Stimulated activated CD8-positive, alpha-beta memory T cell treated with anti-CD3 and anti-CD28 coated beads, Interleukin-2, amount 100 ng/mL, for 48 hours (primary cell): Measurements from ENCODE around the gene YDJC.
"Not testable (repeated sequence)": the region's sequence is repeated elsewhere in the genome, so short reads cannot be mapped to it uniquely, and the experiment has no call there.

Experiments used
- DNase-seq, 2 donors: peaks; one replicate each; pipeline ENCODE4 v3.0.0-alpha.2; 2020; ENCODE audit warnings: low read depth in 2 of 2

YDJC gene

DNA sequence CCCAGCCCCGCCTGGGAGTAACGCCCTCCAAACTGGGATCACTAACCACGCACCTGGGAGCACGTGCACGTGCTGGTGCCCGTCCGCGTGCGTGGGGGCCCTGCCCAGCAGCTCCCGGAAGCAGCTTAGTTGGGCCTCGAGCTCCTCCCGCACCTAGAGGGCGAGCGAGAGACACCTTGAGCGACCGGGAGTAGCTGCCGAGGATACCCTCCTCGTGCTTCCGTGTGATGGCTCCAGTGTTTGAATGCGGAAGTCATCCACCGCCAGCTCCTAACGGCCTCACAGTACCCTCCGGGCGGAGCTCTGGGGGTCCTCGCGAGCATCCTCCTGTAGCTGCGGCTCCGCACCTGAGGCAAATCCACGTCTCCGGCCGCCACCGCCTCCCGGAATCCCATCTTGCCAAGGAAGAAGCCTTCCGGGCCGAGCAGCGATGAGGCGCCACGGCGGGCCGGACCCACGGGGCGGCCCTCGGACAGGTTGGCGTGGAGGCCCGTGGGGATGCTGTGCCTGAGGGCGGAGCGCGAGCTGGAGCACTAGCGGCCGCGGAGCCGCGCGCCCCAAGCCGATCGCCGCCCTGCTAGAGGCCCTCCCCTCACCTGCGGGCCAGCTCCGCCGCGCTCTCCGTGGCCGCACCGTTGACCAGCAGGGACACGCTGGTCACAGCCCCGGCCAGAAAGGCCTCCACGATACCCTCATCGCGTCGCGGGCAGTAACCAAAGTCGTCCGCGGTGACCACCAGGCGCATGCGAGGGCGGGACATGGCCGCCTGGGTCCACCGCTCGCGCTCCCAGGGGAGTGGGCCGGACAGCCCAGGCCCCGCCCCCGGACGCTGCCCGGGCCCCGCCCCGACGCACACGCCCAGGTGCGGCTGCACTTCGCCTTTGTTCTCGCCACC, at the start of gene YDJC:
YDJC (minus strand) TSS at position 768 of the 895 bp plus-strand sequence; CDS start at position 760, 8 bp downstream.
- peak; percentile 94 to 96 for DNase-seq

- no peak for DNase-seq
Observed at GRCh38 chr22:21679383-21679782, 49.6 kb upstream of the YDJC start.

- DNase-seq, result not testable (repeated sequence)
Observed at GRCh38 chr22:21678842-21679241, 49.0 kb upstream of the YDJC start.

DNA sequence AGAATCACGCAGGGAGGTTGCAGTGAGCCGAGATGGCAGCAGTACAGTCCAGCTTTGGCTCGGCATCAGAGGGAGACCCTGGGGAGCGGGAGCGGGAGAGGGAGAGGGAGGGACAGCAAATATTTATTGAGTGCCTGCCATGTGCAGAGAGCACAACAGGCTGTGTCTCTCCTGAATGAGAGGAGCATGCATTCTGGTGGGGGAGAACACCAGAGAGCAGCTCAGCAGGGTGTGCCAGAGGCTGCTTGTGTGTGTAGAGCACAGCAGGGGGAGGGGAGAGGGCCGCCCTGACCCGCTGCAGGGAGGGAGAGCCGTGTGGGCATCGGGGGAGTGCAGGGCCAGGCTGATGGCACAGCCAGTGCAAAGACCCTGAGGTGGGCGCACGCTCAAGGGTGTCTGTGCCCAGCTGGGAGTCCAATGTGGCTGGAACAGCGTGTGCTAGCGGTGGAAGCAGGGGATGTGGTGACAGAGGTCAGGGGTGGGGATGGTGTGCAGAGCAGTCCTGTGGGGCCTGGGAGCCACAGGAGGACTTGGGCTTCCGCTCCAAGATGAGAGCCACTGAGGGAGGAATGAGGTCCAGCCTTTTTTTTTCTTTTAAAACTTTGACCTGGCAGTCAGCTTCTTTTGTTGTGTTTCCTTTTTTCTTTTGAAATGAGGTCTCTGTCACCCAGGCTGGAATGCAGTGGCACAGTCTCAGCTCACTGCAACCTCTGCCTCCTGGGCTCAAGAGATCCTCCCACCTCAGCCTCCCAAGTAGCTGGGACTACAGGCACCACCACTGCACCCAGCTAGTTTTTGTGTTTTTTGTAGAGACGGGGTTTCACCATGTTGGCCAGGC, 48.0 kb upstream of the YDJC start:
- DNase-seq, result no peak

GRCh38 chr22:21674638-21675245, 44.9 kb upstream of the YDJC start:
- no peak for DNase-seq

DNA sequence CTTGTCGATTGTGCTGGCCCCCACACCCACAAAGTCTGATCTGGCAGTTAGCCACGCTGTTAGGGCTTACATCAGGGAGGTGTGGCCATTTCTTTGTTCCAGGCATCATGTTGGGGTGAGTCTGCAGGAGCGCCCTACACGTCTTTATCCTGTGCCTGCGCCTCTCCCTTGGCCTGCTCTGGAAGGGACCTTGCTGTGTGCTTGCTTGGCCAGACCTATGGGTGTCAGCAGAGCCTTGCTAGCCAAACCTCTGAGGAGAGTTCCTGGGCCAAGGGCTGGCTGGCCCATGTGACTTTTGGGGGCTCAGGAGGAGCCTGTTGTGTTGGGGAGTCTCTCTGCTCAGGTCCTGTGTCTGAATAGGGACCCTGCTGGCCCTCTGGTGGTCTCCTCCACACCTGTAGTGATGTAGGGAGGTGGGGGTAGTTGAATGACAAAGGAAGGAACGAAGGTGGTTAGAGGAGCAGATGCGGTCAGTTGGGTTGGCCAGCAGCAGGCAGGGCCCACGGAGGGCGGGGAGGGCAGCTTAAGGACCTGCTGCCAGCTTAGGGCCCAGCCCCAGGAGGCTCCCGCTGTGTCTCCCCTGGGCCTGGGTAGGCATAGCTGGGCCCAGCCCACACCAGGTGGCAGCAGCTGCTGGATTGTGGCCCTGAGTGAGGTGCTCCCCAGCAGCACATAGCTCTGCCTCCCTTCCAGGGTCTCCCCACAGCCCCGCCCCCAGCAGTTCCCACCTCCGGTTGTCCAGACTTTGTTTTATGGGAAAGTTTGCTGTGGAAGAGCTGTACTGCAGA, 43.9 kb upstream of the YDJC start:
- DNase-seq, result no peak

DNA sequence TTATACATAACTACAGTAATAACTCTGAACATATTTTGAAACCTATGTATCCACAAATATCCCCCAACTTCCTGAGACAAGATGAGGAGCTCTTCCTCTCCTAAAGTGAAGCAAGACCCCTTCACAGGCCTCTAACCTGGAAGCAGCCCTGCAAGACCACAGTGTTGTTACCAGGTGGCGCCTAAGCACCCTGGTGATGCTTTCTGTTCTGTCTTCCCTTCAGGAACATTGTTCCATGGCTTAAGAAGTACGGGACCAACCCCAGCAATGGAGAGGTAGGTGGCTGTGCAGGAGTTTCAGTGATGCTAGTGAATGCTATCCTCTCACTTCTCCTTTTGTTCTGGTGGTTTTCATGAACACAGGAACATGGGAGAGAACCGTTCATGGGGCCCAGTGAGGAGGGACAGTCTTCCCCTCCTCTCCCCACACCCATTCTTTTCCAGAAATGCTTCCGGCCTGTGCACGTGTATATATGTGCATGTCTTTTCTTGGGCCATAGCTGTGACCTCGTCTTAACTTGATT, 42.3 kb upstream of the YDJC start:
- DNase-seq, result no peak

GRCh38 chr22:21669026-21669425, 39.2 kb upstream of the YDJC start:
- DNase-seq, result no peak

DNA sequence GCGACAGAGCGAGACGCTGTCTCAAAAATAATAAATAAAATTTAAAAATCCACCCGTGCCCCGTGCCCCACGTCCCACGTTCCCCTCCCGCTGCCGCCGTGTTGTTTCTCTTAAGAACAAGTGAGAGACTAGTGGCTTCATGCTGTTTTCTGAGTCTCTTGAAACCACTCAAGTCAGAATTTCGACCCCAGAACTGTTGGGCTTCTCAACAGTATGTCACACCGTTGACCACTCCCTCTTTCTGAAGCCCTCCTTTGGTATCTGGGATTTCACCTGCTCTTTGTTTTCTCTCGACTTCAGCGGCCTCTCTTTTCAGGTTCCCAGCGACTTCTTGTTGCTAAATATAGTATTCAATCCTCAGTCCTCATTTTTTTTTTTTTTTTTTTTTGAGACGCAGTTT, 37.0 kb upstream of the YDJC start:
- no peak for DNase-seq

GRCh38 chr22:21665047-21665851, 35.4 kb upstream of the YDJC start:
- no peak for DNase-seq

GRCh38 chr22:21663738-21664137, 33.9 kb upstream of the YDJC start:
- DNase-seq, result no peak

GRCh38 chr22:21661991-21662390, 32.2 kb upstream of the YDJC start:
- DNase-seq, result no peak

DNA sequence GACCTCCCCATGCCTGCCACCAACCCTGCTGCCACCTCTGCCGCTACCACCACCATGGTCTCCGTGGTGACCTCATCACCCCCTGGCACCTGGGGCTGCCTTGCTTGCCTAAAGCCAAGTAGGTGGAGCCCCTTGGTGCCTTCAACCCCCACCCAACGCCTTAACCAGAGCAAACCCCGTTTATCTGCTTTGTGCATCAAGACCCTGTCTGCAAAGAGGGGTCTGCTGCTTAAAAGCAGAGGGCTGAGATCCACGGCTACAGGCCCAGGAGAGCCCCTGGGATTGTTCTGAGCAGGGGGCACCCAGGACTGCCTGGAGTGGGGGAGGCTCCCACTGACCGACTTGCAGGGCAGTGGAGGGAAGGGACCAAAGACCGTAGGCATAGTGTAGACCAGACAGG, 31.1 kb upstream of the YDJC start:
- DNase-seq, result no peak

GRCh38 chr22:21659864-21660525, 30.2 kb upstream of the YDJC start:
- DNase-seq, result no peak

GRCh38 chr22:21657360-21658032, 27.7 kb upstream of the YDJC start:
- DNase-seq, result peak; percentile 71 to 81

DNA sequence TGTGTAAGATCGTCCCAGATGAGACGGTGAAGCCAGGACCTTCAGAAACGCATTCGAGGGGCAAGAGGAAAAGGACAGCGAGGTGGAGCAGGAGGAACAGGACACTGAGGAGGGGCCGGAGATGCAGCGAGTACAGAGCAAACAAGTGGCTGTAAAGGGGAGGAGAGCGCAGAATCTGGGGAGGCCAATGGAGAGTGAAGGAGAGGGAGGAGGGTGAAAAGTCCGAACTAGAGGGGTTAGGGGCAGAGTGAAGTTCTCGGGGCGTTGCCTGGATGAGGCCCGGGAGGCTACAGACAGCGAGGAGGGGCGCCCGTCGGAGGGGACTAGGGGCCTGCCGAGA, 27.2 kb upstream of the YDJC start:
- no peak for DNase-seq

GRCh38 chr22:21652547-21653545, 23.0 kb upstream of the YDJC start:
- DNase-seq, result no peak

DNA sequence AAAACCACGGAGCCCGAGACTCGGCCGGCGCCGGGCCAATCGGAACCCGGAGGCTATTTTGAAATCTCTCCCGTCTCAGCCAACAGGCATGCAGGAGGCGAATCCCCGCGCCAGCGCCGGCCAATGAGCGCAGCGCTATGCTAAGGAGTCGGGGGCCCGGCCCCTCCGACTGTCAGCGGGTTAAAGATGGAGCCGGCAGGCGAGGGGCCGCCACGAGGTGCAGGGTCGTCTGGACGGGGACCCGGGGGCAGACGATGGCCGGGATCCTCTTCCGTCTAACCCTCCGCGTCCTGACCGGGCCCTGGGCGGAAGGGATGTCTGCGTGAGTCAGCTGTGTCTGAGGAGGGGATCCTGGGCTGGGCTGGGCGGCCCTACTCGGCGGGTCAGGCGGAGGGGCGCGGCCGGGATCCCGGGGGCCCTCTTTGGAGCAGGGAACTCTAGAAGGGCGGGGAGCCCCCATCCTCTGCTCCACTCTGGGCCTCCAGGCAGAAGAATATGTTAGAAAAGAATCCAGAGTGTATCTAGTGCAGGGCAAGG, 22.3 kb upstream of the YDJC start:
- peak; percentile 82 to 89 for DNase-seq
